A172 (cell line): ENCODE data around the gene FOXK1. TPM values are rescaled to one million over a fixed set of nuclear protein-coding genes. Genes with fewer than 3 reads are reported as not detected.
"Not testable (repeated sequence)": the region's sequence is repeated elsewhere in the genome, so short reads cannot be mapped to it uniquely, and the experiment has no call there.

Experiments used
- DNase-seq: peaks from one replicate; pipeline ENCODE4 v3.0.0-alpha.2; 2015; ENCODE audit warnings: low spot score
- total RNA-seq: library from RNA; depleted of rRNA; stranded (reverse); fragments of >200 nt; shearing (Covaris generic); gene quantifications from 2 replicates; pipeline ENCODE4 v1.2.3, GENCODE V29; 2014

FOXK1 gene
- total RNA-seq, 1 experiment from 2014 or later, result 16.6 TPM

GRCh38 chr7:4667776-4668509, 14.2 kb upstream of the FOXK1 start:
- DNase-seq, result peak; percentile 29

- DNase-seq, result no peak
These were observed 13.6 kb upstream of the FOXK1 start for GRCh38 chr7:4668510-4668847.

- DNase-seq, result no peak
These were observed 11.3 kb upstream of the FOXK1 start for GRCh38 chr7:4670791-4671190.

- no peak for DNase-seq
These were observed 6.2 kb upstream of the FOXK1 start for GRCh38 chr7:4675771-4676367.

GRCh38 chr7:4677518-4677917, 4.6 kb upstream of the FOXK1 start:
- not testable (repeated sequence) for DNase-seq

- DNase-seq, result no peak
These were observed 760 bp upstream of the FOXK1 start for GRCh38 chr7:4681218-4681851.

GRCh38 chr7:4682621-4683042, 537 bp downstream of the FOXK1 start:
- DNase-seq, result no peak

- DNase-seq, result no peak
These were observed 1.2 kb downstream of the FOXK1 start for GRCh38 chr7:4683043-4683883.

- DNase-seq, result peak; percentile 85
These were observed 1.9 kb downstream of the FOXK1 start for GRCh38 chr7:4683884-4684565.

GRCh38 chr7:4684846-4685245, 2.8 kb downstream of the FOXK1 start:
- DNase-seq, result no peak

- not testable (repeated sequence) for DNase-seq
These were observed 3.6 kb downstream of the FOXK1 start for GRCh38 chr7:4685676-4686075.

- DNase-seq, result no peak
These were observed 5.9 kb downstream of the FOXK1 start for GRCh38 chr7:4687956-4688355.

GRCh38 chr7:4689151-4689550, 7.1 kb downstream of the FOXK1 start:
- no peak for DNase-seq

- no peak for DNase-seq
These were observed 7.6 kb downstream of the FOXK1 start for GRCh38 chr7:4689668-4690067.

- DNase-seq, result no peak
These were observed 9.1 kb downstream of the FOXK1 start for GRCh38 chr7:4690953-4691856.

GRCh38 chr7:4692055-4692454, 10.0 kb downstream of the FOXK1 start:
- DNase-seq, result no peak

- not testable (repeated sequence) for DNase-seq
These were observed 10.5 kb downstream of the FOXK1 start for GRCh38 chr7:4692622-4693021.

- no peak for DNase-seq
These were observed 11.1 kb downstream of the FOXK1 start for GRCh38 chr7:4693152-4693551.

GRCh38 chr7:4693749-4694148, 11.7 kb downstream of the FOXK1 start:
- DNase-seq, result no peak

- DNase-seq, result no peak
These were observed 12.2 kb downstream of the FOXK1 start for GRCh38 chr7:4694305-4694704.
